ENCODE results near the gene ATP13A1.
"Not testable (repeated sequence)": the region's sequence is repeated elsewhere in the genome, so short reads cannot be mapped to it uniquely, and the experiment has no call there.

ATP13A1 gene

DNA sequence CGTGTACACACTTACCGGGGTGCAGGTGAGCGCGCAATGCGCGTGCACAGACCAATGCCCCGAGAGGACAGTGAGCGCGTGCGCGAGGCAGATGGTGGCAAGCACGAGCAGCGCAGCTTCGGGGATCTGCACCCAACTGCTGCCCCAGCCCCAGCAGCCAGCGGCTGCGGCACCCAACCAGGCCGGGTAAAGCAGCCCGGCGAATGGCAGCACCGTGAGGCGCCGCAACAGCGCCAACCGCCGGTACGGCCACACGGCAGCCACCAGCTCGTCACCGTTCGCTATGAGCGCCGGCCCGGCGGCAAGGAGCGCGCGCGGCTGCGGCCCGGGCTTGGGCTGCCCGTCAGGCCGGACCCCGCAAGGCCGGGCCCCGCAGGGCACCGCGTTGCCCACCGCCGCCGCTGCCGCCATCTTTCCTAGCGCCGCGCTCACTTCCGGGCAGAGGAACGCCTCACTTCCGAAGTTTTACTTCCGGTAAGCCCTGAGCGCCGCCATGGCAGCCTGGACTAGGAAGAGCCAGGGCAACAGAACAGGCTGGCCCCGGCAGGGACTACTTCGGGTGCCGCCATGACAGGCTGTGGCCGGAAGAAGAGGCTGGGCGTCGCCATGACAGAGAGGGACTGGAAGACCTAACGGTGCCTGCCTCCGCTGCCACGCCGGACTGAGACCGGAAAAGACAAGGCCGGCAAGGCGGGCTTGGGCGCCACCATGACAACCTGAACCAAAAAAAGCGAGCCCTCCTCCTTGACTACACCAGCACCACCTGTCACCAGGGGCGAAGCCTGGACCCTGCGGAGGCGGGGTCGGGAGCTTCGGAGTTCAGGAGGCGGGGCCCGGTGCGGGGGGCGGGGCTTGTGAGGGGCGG is at the start of gene ATP13A1:
Gene ATP13A1, minus strand, starts transcription at position 421 of the 865 bp plus-strand sequence. Its CDS starts 10 bp downstream, at position 411.
- DNase-seq: peak; percentile 97

- DNase-seq: no peak
Measured at GRCh38 chr19:19711934-19712828, 48.7 kb upstream of the ATP13A1 start.

GRCh38 chr19:19711306-19711933 is 47.9 kb upstream of the ATP13A1 start:
- DNase-seq: no peak

- DNase-seq: no peak
Measured at GRCh38 chr19:19710506-19710905, 47.0 kb upstream of the ATP13A1 start.

- no peak for DNase-seq
Measured at GRCh38 chr19:19704836-19705235, 41.4 kb upstream of the ATP13A1 start.

- DNase-seq: not testable (repeated sequence)
Measured at GRCh38 chr19:19700493-19700892, 37.0 kb upstream of the ATP13A1 start.

GRCh38 chr19:19697589-19697988 is 34.1 kb upstream of the ATP13A1 start:
- no peak for DNase-seq

DNA sequence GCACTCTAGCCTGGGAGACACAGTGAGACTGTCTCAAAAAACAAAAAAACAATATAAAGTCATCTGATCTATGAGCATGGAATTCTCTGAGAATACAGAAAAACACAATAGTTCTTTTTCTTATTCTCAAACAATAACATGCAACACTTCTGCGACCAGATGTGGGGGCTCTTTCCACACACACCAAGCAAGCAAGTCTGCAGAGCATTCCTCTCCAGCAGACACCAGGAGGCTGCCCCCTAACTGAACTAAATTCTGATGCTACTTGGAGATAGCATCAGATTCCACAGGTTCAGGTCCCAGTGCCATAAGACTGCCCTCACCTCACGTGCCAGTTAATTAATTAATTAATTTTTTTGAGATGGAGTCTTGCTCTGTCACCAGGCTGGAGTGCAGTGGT is 32.9 kb upstream of the ATP13A1 start:
- DNase-seq: no peak

DNA sequence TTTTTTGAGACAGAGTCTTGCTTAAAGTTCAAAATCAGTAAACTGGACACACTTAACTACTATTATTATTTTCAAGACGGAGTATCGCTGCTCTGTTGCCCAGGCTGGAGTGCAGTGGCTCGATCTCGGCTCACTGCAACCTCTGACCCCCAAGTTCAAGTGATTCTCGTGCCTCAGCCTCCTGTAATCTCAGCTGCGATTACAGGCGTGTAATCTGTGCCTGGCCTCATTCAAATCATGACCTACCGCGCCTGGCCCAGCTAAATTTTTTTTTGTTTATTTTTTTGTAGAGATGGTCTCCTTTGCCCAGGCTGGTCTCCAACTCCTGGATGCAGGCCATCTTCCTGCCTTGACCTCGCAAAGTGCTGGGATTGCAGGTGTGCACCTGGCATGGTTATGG is 28.2 kb upstream of the ATP13A1 start:
- no peak for DNase-seq

- not testable (repeated sequence) for DNase-seq
Measured at GRCh38 chr19:19689023-19689422, 25.5 kb upstream of the ATP13A1 start.

DNA sequence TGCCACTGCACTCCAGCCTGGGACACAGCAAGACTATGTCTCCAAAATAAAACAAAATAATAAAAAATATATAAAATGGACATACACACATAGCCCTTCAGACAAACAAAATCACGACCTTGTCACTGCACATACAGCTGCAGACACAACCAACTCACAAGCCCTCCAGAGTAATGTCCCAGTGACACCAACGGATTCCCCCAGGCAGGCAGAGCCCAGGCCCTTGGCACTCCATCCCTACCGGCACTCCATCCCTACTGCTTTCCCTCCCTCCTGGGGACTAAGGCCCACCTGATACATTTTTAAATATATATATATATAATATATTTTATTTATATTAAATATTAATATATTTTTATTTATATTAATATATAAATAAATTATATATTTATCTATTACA is 23.6 kb upstream of the ATP13A1 start:
- DNase-seq: peak; percentile 13

GRCh38 chr19:19686580-19686979 is 23.1 kb upstream of the ATP13A1 start:
- DNase-seq: no peak

DNA sequence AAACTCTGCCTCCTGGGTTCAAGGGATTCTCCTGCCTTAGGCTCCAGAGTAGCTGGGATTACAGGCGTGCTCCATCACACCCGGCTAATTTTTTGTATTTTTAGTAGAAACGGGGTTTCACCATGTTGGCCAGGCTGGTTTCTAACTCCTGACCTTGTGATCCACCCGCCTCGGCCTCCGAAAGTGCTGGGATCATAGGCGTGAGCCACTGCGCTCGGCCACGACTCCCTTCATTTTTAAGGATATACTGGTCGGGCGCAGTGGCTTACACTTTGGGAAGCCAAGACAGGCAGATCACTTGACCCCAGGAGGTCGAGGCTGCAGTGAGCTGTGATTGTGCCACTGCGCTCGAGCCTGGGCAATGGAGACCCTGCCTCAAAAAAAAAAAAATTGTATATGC is 22.6 kb upstream of the ATP13A1 start:
- not testable (repeated sequence) for DNase-seq

- no peak for DNase-seq
Measured at GRCh38 chr19:19679176-19680073, 15.9 kb upstream of the ATP13A1 start.

GRCh38 chr19:19677579-19677978 is 14.1 kb upstream of the ATP13A1 start:
- DNase-seq: no peak

- no peak for DNase-seq
Measured at GRCh38 chr19:19674315-19674714, 10.8 kb upstream of the ATP13A1 start.

DNA sequence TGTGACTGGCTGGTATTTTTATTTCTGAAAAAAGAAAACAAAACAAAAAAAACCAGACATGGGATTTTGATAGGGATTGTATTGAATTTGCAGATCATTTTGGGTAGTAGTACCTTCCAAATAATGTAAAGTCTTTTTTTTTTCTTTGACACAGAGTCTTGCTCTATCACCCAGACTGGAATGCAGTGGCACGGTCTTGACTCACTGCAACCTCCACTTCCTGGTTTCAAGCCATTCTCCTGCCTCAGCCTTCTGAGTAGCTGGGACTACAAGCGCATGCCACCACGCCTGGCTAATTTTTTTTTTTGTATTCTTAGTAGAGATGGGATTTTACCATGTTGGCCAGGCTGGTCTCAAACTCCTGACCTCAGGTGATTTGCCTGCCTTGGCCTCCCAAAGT is 9.3 kb upstream of the ATP13A1 start:
- DNase-seq: no peak

DNA sequence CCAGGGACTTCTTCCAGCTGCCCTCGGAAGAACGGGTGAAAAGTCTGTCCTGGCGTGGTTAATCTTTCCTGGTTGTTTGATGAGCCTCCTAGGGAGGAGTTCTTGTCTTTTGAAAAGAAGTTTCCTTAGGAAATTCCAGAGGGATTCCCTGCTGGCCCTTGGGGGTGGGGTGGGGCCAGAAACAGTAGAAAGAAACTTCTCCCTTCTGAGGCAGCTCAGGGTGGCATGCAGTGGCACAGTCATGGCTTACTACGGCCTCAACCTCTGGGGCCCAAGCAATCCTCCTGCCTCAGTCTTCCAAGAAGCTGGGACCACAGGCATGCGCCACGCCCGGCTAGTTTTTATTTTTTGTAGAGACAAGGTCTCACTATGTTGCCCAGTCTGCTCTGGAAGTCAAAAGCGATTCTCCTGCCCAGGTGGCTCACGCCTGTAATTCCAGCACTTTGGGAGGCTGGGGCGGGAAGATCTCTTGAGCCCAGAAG is 6.6 kb upstream of the ATP13A1 start:
- DNase-seq: no peak

- DNase-seq: peak; percentile 98
Measured at GRCh38 chr19:19668230-19669012, 4.9 kb upstream of the ATP13A1 start, which contains the start of gene ZNF101. TSS of gene ZNF101 (plus strand) at chr19:19668839. CDS start at chr19:19668964, 125 bp downstream.

GRCh38 chr19:19665420-19665948 is 2.0 kb upstream of the ATP13A1 start:
- DNase-seq: not testable (repeated sequence)

DNA sequence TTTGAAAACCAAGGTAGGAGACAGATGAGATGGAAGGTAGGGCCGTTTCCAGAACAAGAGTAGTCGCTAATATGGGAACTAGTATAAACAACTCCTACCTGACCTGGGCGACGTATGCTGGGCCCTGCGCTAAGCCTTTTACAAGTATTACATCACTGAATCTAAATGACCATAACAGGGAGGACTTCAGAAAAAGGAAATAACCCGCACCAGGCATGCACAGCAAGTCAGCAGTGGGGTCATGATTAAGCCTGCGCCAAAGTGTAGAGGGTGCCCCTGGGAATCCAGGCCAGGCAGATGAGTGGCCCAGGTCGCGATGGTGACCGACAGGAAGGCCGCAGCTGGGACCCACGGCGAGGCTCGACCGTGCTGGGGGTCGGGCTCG is 613 bp downstream of the ATP13A1 start:
- no peak for DNase-seq
